HepG2 (cell line): ENCODE results near the gene CCN2. TPM values are rescaled to one million over a fixed set of nuclear protein-coding genes. Genes with fewer than 3 reads are reported as not detected.
A peak's percentile ranks its signal among the peaks of the same experiment; 100 is the strongest.

ENCODE experiments used
- ATAC-seq: fragments of 200-7000 bp; cut with Tn5 transposase; 3 replicates; pipeline ENCODE4 v1.9.1; 2020; ENCODE audit warnings: mild to moderate bottlenecking, moderate library complexity
- BruUV-seq: library from RNA; stranded (reverse); fragments of 400-500 nt; replicated peaks from 2 replicates; lab custom pipeline; 2021; lab: Mats Ljungman, UMichigan
- CTCF ChIA-PET: fragments of 300-600 bp; formaldehyde crosslinking; extraction: SDS; loops from one replicate; lab custom pipeline; 2021; ENCODE audit warnings: low total read pairs, inconsistent platforms, low intra/inter-chr PET ratio; lab: Yijun Ruan, JAX
- POLR2A ChIA-PET: fragments of 350-600 bp; sonication (Branson Sonifier 250); formaldehyde crosslinking; loops from one replicate; lab custom pipeline; 2020; ENCODE audit warnings: antibody characterized with exemption, inconsistent platforms; lab: Yijun Ruan, JAX
- DNase-seq: peaks from one replicate; pipeline ENCODE4 v3.0.0-alpha.2; 2015; ENCODE audit warnings: low spot score
- FAIRE-seq: peaks from 3 replicates; lab custom pipeline; 2011; peaks lifted over from hg19 to GRCh38; lab: Jason Lieb, UNC
- H2AFZ ChIP-seq: one replicate; pipeline ENCODE4 v1.6.1; 2011; ENCODE audit warnings: low read length, inconsistent platforms
- H3K27ac ChIP-seq: fragments of 300-600 bp; 3 replicates; pipeline ENCODE4 v1.8.0; 2011; ENCODE audit warnings: mixed run types, mild to moderate bottlenecking, mixed read lengths, low read length, inconsistent platforms; ENCODE audit not compliant: insufficient read depth; ENCODE audit errors: extremely low read length
- H3K27me3 ChIP-seq, 2 experiments: fragments of 200-600 bp in 1 of 2; 2 replicates in 1 of 2; 3 replicates in 1 of 2; pipeline versions ENCODE4 v1.6.0 to v1.8.0; 2011; ENCODE audit warnings: low read length in 2 of 2, mild to moderate bottlenecking in 2 of 2, moderate library complexity in 2 of 2, inconsistent platforms in 1 of 2; ENCODE audit not compliant: insufficient read depth in 2 of 2, control insufficient read depth in 1 of 2
- H3K36me3 ChIP-seq, 2 experiments: fragments of 200-600 bp in 1 of 2; replicated peaks in 1 of 2; 2 replicates in 1 of 2; 3 replicates in 1 of 2; pipeline versions ENCODE4 v1.5.1 to v1.8.0; 2011; ENCODE audit warnings: low read length in 2 of 2, inconsistent platforms in 1 of 2; ENCODE audit not compliant: insufficient read depth in 2 of 2, control insufficient read depth in 1 of 2
- H3K4me1 ChIP-seq: 2 replicates; pipeline ENCODE4 v1.5.1; 2012; ENCODE audit warnings: low read length, inconsistent platforms; ENCODE audit not compliant: insufficient read depth
- H3K4me2 ChIP-seq: 2 replicates; pipeline ENCODE4 v1.6.0; 2011; ENCODE audit warnings: low read depth, low read length, inconsistent platforms
- H3K4me3 ChIP-seq, 3 experiments: fragments of 200-600 bp in 1 of 3; sonication (generic), shearing (Covaris generic) in 1 of 3; replicated peaks in 1 of 3; 2 replicates each; pipeline ENCODE4 v1.5.1; 2011 to 2016; ENCODE audit warnings: low read length in 3 of 3, inconsistent platforms in 2 of 3, low read depth in 2 of 3, mild to moderate bottlenecking in 2 of 3, control low read depth in 1 of 3, mixed read lengths in 1 of 3; ENCODE audit not compliant: insufficient read depth in 1 of 3
- H3K79me2 ChIP-seq: one replicate; pipeline ENCODE4 v1.6.1; 2011; ENCODE audit warnings: low read length, inconsistent platforms; ENCODE audit not compliant: insufficient read depth
- H3K9ac ChIP-seq: 2 replicates; pipeline ENCODE4 v1.6.0; 2011; ENCODE audit warnings: mild to moderate bottlenecking, low read depth, low read length, inconsistent platforms; ENCODE audit not compliant: insufficient read depth
- H3K9me3 ChIP-seq: 2 replicates; pipeline ENCODE4 v1.5.1; 2012; ENCODE audit warnings: mild to moderate bottlenecking, low read length
- H4K20me1 ChIP-seq: 2 replicates; pipeline ENCODE4 v1.6.0; 2011; ENCODE audit warnings: inconsistent platforms, mild to moderate bottlenecking, low read length, moderate library complexity; ENCODE audit not compliant: insufficient read depth
- BCL6 ChIP-seq: IDR thresholded peaks from 2 replicates; pipeline ENCODE4 v1.6.1; 2016; ENCODE audit warnings: missing genetic modification reagents, missing compliant biosample characterization
- GFI1 ChIP-seq: sonication (generic); formaldehyde crosslinking; IDR thresholded peaks from 2 replicates; pipeline ENCODE4 v1.5.0; 2020; ENCODE audit warnings: missing genetic modification reagents, mild to moderate bottlenecking, borderline replicate concordance
- NR2F1 ChIP-seq, 2 experiments: fragments of 450-650 bp in 1 of 2; formaldehyde crosslinking in 1 of 2; IDR thresholded peaks; 2 replicates each; pipeline versions ENCODE4 v1.5.0 to v1.6.1; 2016 to 2020; ENCODE audit warnings: mild to moderate bottlenecking in 1 of 2, missing compliant biosample characterization in 1 of 2, missing genetic modification reagents in 1 of 2, moderate library complexity in 1 of 2
- PAWR ChIP-seq: sonication (generic); formaldehyde crosslinking; IDR thresholded peaks from 2 replicates; pipeline ENCODE4 v1.4.0; 2020; ENCODE audit warnings: missing genetic modification reagents, mild to moderate bottlenecking, borderline replicate concordance
- RARA ChIP-seq: IDR thresholded peaks from 2 replicates; pipeline ENCODE4 v1.6.1; 2016; ENCODE audit warnings: missing genetic modification reagents, missing compliant biosample characterization
- SP2 ChIP-seq: sonication (generic); formaldehyde crosslinking; IDR thresholded peaks from 2 replicates; pipeline ENCODE4 v1.5.1; 2020; ENCODE audit warnings: mild to moderate bottlenecking, missing genetic modification reagents
- ZFX ChIP-seq: sonication (generic); formaldehyde crosslinking; IDR thresholded peaks from 2 replicates; pipeline ENCODE4 v1.4.0; 2020; ENCODE audit warnings: mild to moderate bottlenecking, low read depth, missing genetic modification reagents, moderate library complexity
- ZNF362 ChIP-seq: sonication (generic); formaldehyde crosslinking; IDR thresholded peaks from 2 replicates; pipeline ENCODE4 v1.4.0; 2020; ENCODE audit warnings: missing genetic modification reagents, mild to moderate bottlenecking, borderline replicate concordance
- ZNF547 ChIP-seq: sonication (generic); formaldehyde crosslinking; IDR thresholded peaks from 2 replicates; pipeline ENCODE4 v1.5.1; 2020; ENCODE audit warnings: mild to moderate bottlenecking, missing genetic modification reagents
- WGBS: methylation state at CpG from one replicate; pipeline ENCODE4 v1.1.6; 2017; ENCODE audit warnings: low lambda C conversion rate; 5-methylcytosine and 5-hydroxymethylcytosine counted together
- in situ Hi-C: cut with HindIII; loops from 2 replicates; pipeline ENCODE4 v1.10.0; 2017; ENCODE audit warnings: low pct_unique_long_range_greater_than_20kb; ENCODE audit not compliant: extremely low pct_ligation_motif_present
- intact Hi-C: fragments of 100-400 bp; cut with micrococcal nuclease; formaldehyde crosslinking; loops from one replicate; pipeline ENCODE4 v1.10.0; 2022; ENCODE audit not compliant: unreplicated experiment
- polyA plus RNA-seq, 8 experiments: library from polyadenylated mRNA; depleted of rRNA in 3 of 8; stranded (reverse) in 7 of 8; unstranded in 1 of 8; fragments of >200 nt; fragmentation: Illumina TruSeq in 4 of 8; extraction: Trizol in 4 of 8; gene quantifications; 2 replicates each; pipeline versions ENCODE4 v1.2.1 to v1.2.3, GENCODE V29; 2011 to 2016; ENCODE audit warnings: low read depth in 4 of 8, missing spikeins in 1 of 8, mixed read lengths in 1 of 8; ENCODE audit not compliant: insufficient read depth in 1 of 8
- total RNA-seq, 5 experiments: library from RNA; depleted of rRNA; stranded (reverse); fragments of >200 nt; fragmentation: Illumina TruSeq; extraction: Trizol; gene quantifications; 2 replicates each; pipeline ENCODE4 v1.2.3, GENCODE V29; 2016; ENCODE audit warnings: low read depth in 1 of 5
- TF ChIP-seq, protein P1 (sequence below): fragments of 450-650 bp; IDR thresholded peaks from 2 replicates; pipeline ENCODE4 v1.6.1; 2017
- TF ChIP-seq, protein P2 (sequence below), 2 experiments: IDR thresholded peaks; 2 replicates each; pipeline ENCODE4 v1.6.1; 2011 to 2012; ENCODE audit warnings: low read length in 2 of 2, borderline replicate concordance in 1 of 2, low read depth in 1 of 2, mild to moderate bottlenecking in 1 of 2, moderate library complexity in 1 of 2

The CCN2 gene
- total and polyA plus RNA-seq, 2 of the 13 experiments (the other 11 are each of a cell fraction or from before 2014, with no cell fraction given), result 34.7 to 316 TPM

DNA sequence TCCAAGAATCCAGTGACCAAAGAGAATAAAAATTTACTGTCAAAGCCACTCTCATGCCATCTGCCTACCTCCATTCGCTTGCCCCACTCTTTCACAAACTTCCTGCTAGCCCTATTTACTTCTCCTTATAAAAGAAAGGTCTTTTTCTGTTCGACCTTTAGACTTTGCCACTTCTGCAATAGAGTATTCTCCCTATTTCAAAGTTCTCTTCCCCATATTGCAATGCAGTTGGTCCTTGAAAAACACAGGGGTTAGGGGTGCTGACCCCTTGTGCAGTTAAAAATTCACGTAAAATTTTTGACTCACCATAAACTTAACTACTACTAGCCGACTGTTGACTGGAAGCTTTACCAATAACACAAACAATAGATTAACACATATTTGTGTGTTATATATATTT, 15.0 kb downstream of the CCN2 start (continued):
- peak; percentile 64 to 69; a peak in 3 of 4 replicates for TF ChIP-seq NR2F1 (CRISPR knock-in tag; IDR thresholded peaks at IDR 0.05)
- TF ChIP-seq, protein P1, sequence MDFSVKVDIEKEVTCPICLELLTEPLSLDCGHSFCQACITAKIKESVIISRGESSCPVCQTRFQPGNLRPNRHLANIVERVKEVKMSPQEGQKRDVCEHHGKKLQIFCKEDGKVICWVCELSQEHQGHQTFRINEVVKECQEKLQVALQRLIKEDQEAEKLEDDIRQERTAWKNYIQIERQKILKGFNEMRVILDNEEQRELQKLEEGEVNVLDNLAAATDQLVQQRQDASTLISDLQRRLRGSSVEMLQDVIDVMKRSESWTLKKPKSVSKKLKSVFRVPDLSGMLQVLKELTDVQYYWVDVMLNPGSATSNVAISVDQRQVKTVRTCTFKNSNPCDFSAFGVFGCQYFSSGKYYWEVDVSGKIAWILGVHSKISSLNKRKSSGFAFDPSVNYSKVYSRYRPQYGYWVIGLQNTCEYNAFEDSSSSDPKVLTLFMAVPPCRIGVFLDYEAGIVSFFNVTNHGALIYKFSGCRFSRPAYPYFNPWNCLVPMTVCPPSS, result no peak

GRCh38 chr6:131931063-131931750, 20.0 kb downstream of the CCN2 start:
- ChIA-PET POLR2A (interaction anchor here (2.5 to 4.6 kb wide), 2 partner anchors 16 to 19 kb away, joined by 9 to 35 read pairs; partner anchors contain the start of gene CCN2), CTCF (no interaction called here)
- Histone ChIP-seq H3K9ac (no peak overlapping the region), H4K20me1 (no peaks in the 10 kb centered on the region), H3K27ac (no peak overlapping the region), H3K27me3 (no peaks in the 10 kb centered on the region), H3K4me1 (peaks cover 42% of the 10 kb centered on the region), H3K4me3 (no peak overlapping the region), H3K79me2 (no peaks in the 10 kb centered on the region), H3K36me3 (no peaks in the 10 kb centered on the region), H3K9me3 (no peaks in the 10 kb centered on the region), H3K4me2 (no peak overlapping the region; the same call in 1 of the 2 replicates), H2AFZ (no peak overlapping the region)
- intact Hi-C loops, result loop anchor here (10.0 kb wide), 1 partner anchor 584 kb away; the partner anchor contains the start of gene STX7
- ATAC-seq, result peak; percentile 57
- DNase-seq, result no peak
- 52% methylated on average over 2 of the region's 2 CpGs for WGBS
- in situ Hi-C loops, result no loop called here
- no TSS peak for BruUV-seq
- no peak for FAIRE-seq
- peak; percentile 58; the same call in 1 of the 2 replicates for TF ChIP-seq RARA
- TF ChIP-seq BCL6 (CRISPR knock-in tag), result peak; percentile 28; the same call in 1 of the 2 replicates
- TF ChIP-seq PAWR (CRISPR knock-in tag), result no peak
- TF ChIP-seq SP2 (CRISPR knock-in tag), result no peak
- TF ChIP-seq ZFX, result no peak
- no peak for TF ChIP-seq ZNF547 (CRISPR knock-in tag)
- TF ChIP-seq ZNF362 (CRISPR knock-in tag), result peak; percentile 59; the same call in 1 of the 2 replicates
- peak; percentile 76; the same call in 1 of the 2 replicates for TF ChIP-seq GFI1 (CRISPR knock-in tag)
- TF ChIP-seq, protein P2, sequence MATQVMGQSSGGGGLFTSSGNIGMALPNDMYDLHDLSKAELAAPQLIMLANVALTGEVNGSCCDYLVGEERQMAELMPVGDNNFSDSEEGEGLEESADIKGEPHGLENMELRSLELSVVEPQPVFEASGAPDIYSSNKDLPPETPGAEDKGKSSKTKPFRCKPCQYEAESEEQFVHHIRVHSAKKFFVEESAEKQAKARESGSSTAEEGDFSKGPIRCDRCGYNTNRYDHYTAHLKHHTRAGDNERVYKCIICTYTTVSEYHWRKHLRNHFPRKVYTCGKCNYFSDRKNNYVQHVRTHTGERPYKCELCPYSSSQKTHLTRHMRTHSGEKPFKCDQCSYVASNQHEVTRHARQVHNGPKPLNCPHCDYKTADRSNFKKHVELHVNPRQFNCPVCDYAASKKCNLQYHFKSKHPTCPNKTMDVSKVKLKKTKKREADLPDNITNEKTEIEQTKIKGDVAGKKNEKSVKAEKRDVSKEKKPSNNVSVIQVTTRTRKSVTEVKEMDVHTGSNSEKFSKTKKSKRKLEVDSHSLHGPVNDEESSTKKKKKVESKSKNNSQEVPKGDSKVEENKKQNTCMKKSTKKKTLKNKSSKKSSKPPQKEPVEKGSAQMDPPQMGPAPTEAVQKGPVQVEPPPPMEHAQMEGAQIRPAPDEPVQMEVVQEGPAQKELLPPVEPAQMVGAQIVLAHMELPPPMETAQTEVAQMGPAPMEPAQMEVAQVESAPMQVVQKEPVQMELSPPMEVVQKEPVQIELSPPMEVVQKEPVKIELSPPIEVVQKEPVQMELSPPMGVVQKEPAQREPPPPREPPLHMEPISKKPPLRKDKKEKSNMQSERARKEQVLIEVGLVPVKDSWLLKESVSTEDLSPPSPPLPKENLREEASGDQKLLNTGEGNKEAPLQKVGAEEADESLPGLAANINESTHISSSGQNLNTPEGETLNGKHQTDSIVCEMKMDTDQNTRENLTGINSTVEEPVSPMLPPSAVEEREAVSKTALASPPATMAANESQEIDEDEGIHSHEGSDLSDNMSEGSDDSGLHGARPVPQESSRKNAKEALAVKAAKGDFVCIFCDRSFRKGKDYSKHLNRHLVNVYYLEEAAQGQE (IDR thresholded peaks at IDR 0.05; ENCODE audit: borderline replicate concordance in 1 of 2, low read depth in 1 of 2, low read length in 2 of 2), result no peak
